Measurements from ENCODE around the gene CDH6.

Gene CDH6

GRCh38 chr5:31244921-31245320, 51.4 kb downstream of the CDH6 start:
- intact Hi-C loops (cut with micrococcal nuclease): no loop called here
- no peak overlapping the region for H3K27ac Mint-ChIP-seq
- no peaks in the 10 kb centered on the region for H3K9me3 Mint-ChIP-seq
- H3K4me3 Mint-ChIP-seq: no peak overlapping the region
- no peaks in the 10 kb centered on the region for H3K4me1 Mint-ChIP-seq (ENCODE audit: low read depth)
- H3K36me3 Mint-ChIP-seq (ENCODE audit: low read depth): no peaks in the 10 kb centered on the region
- no peaks in the 10 kb centered on the region for H3K27me3 Mint-ChIP-seq

GRCh38 chr5:31247381-31247780, 53.9 kb downstream of the CDH6 start:
- Mint-ChIP-seq H3K4me3 (no peak overlapping the region), H3K27me3 (no peaks in the 10 kb centered on the region), H3K36me3 (ENCODE audit: low read depth) (no peaks in the 10 kb centered on the region), H3K4me1 (ENCODE audit: low read depth) (no peaks in the 10 kb centered on the region), H3K9me3 (no peaks in the 10 kb centered on the region), H3K27ac (no peak overlapping the region)
- intact Hi-C loops (cut with micrococcal nuclease): no loop called here

- Mint-ChIP-seq H3K4me3 (no peak overlapping the region), H3K27me3 (no peaks in the 10 kb centered on the region), H3K4me1 (ENCODE audit: low read depth) (no peaks in the 10 kb centered on the region), H3K9me3 (peaks cover 8% of the 10 kb centered on the region), H3K36me3 (ENCODE audit: low read depth) (no peaks in the 10 kb centered on the region), H3K27ac (no peak overlapping the region)
- intact Hi-C loops (cut with micrococcal nuclease): no loop called here
Observed at GRCh38 chr5:31250201-31250600, 56.7 kb downstream of the CDH6 start.

DNA sequence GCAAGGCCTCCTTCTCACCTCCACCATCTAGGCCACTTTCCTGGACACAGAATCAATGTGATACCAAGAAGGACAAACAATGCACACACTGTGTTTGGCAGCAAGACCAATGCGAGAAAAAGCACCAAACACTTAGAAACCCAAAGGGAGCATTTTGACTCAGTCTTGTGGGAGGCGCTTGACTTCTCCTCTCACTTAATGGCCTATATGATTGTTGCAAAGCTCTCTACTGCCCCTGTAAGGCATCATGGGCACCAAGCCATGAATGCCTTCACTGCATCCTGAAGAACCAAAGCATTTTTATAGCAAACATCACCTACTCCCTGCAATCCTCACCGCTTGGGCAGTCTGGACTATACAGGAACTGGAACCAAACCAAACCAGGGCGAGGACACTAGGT, 57.5 kb downstream of the CDH6 start:
- H3K27ac Mint-ChIP-seq: no peak overlapping the region
- H3K36me3 Mint-ChIP-seq (ENCODE audit: low read depth): no peaks in the 10 kb centered on the region

DNA sequence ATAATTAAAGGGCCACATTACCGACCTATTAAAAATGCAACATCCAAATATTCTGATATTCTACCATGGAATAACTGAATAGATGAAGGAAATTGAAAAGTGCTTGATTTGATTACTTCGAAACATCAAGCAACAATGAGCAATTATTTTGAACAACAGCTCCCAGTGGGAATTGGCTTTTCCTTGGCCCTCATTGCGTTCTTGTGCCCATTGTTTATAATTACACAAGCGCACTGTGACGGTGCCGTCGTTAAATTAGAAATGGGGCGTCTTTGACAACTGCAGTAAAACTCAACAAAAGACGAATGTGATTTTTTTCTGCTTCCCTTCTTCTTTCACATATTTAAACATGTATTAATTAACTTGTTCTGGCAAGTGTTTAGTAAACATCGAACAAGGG, 61.6 kb downstream of the CDH6 start:
- no peak overlapping the region for H3K4me3 Mint-ChIP-seq
- H3K36me3 Mint-ChIP-seq (ENCODE audit: low read depth): no peaks in the 10 kb centered on the region
- H3K4me1 Mint-ChIP-seq (ENCODE audit: low read depth): no peaks in the 10 kb centered on the region
- peaks cover 8% of the 10 kb centered on the region for H3K9me3 Mint-ChIP-seq
- no peak overlapping the region for H3K27ac Mint-ChIP-seq
- H3K27me3 Mint-ChIP-seq: no peaks in the 10 kb centered on the region
- intact Hi-C loops (cut with micrococcal nuclease): no loop called here

More for the DNA sequence above, 57.5 kb downstream of the CDH6 start:
- Mint-ChIP-seq H3K27me3 (no peaks in the 10 kb centered on the region), H3K9me3 (peaks cover 8% of the 10 kb centered on the region), H3K4me3 (no peak overlapping the region), H3K4me1 (ENCODE audit: low read depth) (no peaks in the 10 kb centered on the region)
- intact Hi-C loops (cut with micrococcal nuclease): no loop called here

DNA sequence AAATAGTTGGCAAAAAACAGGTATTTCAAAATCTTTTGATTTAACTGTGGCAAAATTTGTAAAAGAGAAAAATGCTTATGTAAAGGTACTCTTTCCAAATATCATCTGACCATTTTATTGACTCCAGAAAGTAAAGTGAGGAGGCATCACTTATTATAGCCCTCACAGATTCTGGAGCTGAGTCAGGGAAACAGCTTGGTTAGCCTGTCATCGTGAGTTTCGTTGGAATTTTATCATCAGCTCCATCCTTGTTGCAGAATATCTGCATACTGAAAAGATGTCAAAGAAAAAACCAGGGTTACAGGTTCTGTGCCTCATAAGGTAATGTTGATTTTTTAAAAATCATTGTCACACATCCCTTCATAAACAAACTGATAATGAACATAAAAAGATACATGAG, 74.8 kb downstream of the CDH6 start:
- no peak overlapping the region for H3K27ac Mint-ChIP-seq

GRCh38 chr5:31268686-31269085, 75.2 kb downstream of the CDH6 start:
- intact Hi-C loops (cut with micrococcal nuclease): no loop called here
- Mint-ChIP-seq H3K4me3 (no peak overlapping the region), H3K9me3 (no peaks in the 10 kb centered on the region), H3K27me3 (no peaks in the 10 kb centered on the region), H3K4me1 (ENCODE audit: low read depth) (no peaks in the 10 kb centered on the region), H3K27ac (no peak overlapping the region), H3K36me3 (ENCODE audit: low read depth) (no peaks in the 10 kb centered on the region)

More for the DNA sequence above, 74.8 kb downstream of the CDH6 start:
- Mint-ChIP-seq H3K4me3 (no peak overlapping the region), H3K36me3 (ENCODE audit: low read depth) (no peaks in the 10 kb centered on the region), H3K9me3 (no peaks in the 10 kb centered on the region), H3K27me3 (no peaks in the 10 kb centered on the region), H3K4me1 (ENCODE audit: low read depth) (no peaks in the 10 kb centered on the region)
- intact Hi-C loops (cut with micrococcal nuclease): no loop called here

GRCh38 chr5:31269259-31269658, 75.8 kb downstream of the CDH6 start:
- intact Hi-C loops (cut with micrococcal nuclease): no loop called here
- Mint-ChIP-seq H3K27ac (no peak overlapping the region), H3K4me3 (no peak overlapping the region), H3K4me1 (ENCODE audit: low read depth) (no peaks in the 10 kb centered on the region), H3K36me3 (ENCODE audit: low read depth) (no peaks in the 10 kb centered on the region), H3K27me3 (no peaks in the 10 kb centered on the region), H3K9me3 (no peaks in the 10 kb centered on the region)

- Mint-ChIP-seq H3K4me1 (ENCODE audit: low read depth) (no peaks in the 10 kb centered on the region), H3K4me3 (no peak overlapping the region), H3K36me3 (ENCODE audit: low read depth) (no peaks in the 10 kb centered on the region), H3K9me3 (no peaks in the 10 kb centered on the region), H3K27me3 (no peaks in the 10 kb centered on the region), H3K27ac (no peak overlapping the region)
- intact Hi-C loops (cut with micrococcal nuclease): no loop called here
Observed at GRCh38 chr5:31270396-31270795, 76.9 kb downstream of the CDH6 start.

GRCh38 chr5:31271567-31271966, 78.1 kb downstream of the CDH6 start:
- no peaks in the 10 kb centered on the region for H3K27me3 Mint-ChIP-seq
- intact Hi-C loops (cut with micrococcal nuclease): no loop called here
- no peaks in the 10 kb centered on the region for H3K36me3 Mint-ChIP-seq (ENCODE audit: low read depth)
- no peaks in the 10 kb centered on the region for H3K9me3 Mint-ChIP-seq
- H3K4me3 Mint-ChIP-seq: no peak overlapping the region
- no peaks in the 10 kb centered on the region for H3K4me1 Mint-ChIP-seq (ENCODE audit: low read depth)
- H3K27ac Mint-ChIP-seq: no peak overlapping the region

DNA sequence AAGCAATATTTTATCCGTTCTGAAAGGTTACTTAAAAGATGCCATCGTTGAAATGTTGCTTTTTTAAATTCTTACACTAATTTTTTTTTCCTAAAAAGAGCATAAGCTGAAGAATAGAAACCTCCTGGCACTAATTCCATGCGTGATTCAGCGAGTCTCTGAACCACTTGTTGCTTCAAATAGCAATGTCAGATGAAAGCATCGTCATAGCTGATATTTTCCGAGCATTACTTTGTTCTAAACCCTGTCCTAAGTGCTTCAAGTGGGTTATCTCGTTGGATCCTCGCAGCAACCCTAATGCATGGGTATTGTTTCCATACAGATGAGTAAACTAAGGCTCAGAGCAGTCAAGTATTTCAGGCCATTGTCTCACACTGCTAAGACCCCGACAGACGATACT, 79.7 kb downstream of the CDH6 start:
- H3K36me3 Mint-ChIP-seq (ENCODE audit: low read depth): no peaks in the 10 kb centered on the region
- H3K9me3 Mint-ChIP-seq: no peaks in the 10 kb centered on the region
- intact Hi-C loops (cut with micrococcal nuclease): no loop called here
- H3K27ac Mint-ChIP-seq: no peak overlapping the region
- no peaks in the 10 kb centered on the region for H3K27me3 Mint-ChIP-seq
- H3K4me1 Mint-ChIP-seq (ENCODE audit: low read depth): no peaks in the 10 kb centered on the region
- no peak overlapping the region for H3K4me3 Mint-ChIP-seq

- no peaks in the 10 kb centered on the region for H3K9me3 Mint-ChIP-seq
- H3K4me3 Mint-ChIP-seq: no peak overlapping the region
- H3K27me3 Mint-ChIP-seq: no peaks in the 10 kb centered on the region
- H3K27ac Mint-ChIP-seq: no peak overlapping the region
- intact Hi-C loops (cut with micrococcal nuclease): no loop called here
- H3K4me1 Mint-ChIP-seq (ENCODE audit: low read depth): no peaks in the 10 kb centered on the region
- H3K36me3 Mint-ChIP-seq (ENCODE audit: low read depth): no peaks in the 10 kb centered on the region
Observed at GRCh38 chr5:31273631-31274378, 80.3 kb downstream of the CDH6 start.

GRCh38 chr5:31280210-31280609, 86.7 kb downstream of the CDH6 start:
- Mint-ChIP-seq H3K4me3 (no peak overlapping the region), H3K9me3 (no peaks in the 10 kb centered on the region), H3K27me3 (no peaks in the 10 kb centered on the region), H3K36me3 (ENCODE audit: low read depth) (no peaks in the 10 kb centered on the region), H3K4me1 (ENCODE audit: low read depth) (no peaks in the 10 kb centered on the region), H3K27ac (no peak overlapping the region)
- intact Hi-C loops (cut with micrococcal nuclease): no loop called here

- no peak overlapping the region for H3K27ac Mint-ChIP-seq
- no peaks in the 10 kb centered on the region for H3K27me3 Mint-ChIP-seq
- H3K36me3 Mint-ChIP-seq (ENCODE audit: low read depth): no peaks in the 10 kb centered on the region
- no peak overlapping the region for H3K4me3 Mint-ChIP-seq
- no peaks in the 10 kb centered on the region for H3K4me1 Mint-ChIP-seq (ENCODE audit: low read depth)
- H3K9me3 Mint-ChIP-seq: no peaks in the 10 kb centered on the region
- intact Hi-C loops (cut with micrococcal nuclease): no loop called here
Observed at GRCh38 chr5:31283326-31283725, 89.8 kb downstream of the CDH6 start.

GRCh38 chr5:31285025-31285424, 91.5 kb downstream of the CDH6 start:
- H3K4me3 Mint-ChIP-seq: no peak overlapping the region
- H3K9me3 Mint-ChIP-seq: no peaks in the 10 kb centered on the region
- intact Hi-C loops (cut with micrococcal nuclease): no loop called here
- no peaks in the 10 kb centered on the region for H3K4me1 Mint-ChIP-seq (ENCODE audit: low read depth)
- H3K36me3 Mint-ChIP-seq (ENCODE audit: low read depth): no peaks in the 10 kb centered on the region
- H3K27me3 Mint-ChIP-seq: no peaks in the 10 kb centered on the region
- H3K27ac Mint-ChIP-seq: no peak overlapping the region
